ENCODE results near the gene DLX3.
A peak's percentile ranks its signal among the peaks of the same experiment; 100 is the strongest.

DLX3 gene

DNA sequence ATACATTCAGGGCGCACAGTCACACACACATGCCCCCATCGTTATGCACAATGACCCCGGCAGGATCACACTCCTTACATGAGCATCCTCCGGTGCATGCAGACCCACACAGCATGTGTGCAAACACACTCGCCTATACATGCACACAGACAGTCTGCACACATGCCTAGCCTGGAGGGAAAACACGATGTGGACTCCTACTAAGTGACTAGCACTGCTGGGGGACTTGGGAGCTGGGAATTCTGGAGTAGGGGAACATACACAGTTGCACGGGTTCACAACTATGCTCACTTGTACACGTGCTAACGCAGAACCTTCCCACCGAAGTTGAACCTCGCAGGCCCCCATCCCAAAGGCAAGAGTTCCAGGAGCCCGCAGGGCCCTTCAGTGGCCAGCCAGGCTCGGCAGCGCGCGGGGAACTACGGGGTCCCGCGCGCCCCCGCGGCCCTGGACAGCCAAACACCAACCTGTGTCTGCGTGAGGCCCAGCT, 2.0 kb downstream of the DLX3 start:
- peaks cover 9 to 36% of the 10 kb centered on the region in 2 donors for H3K4me1 ChIP-seq (ENCODE audit: control insufficient read depth in 1 of 2, insufficient read depth in 2 of 2, low read length in 2 of 2)
- no peaks in the 10 kb centered on the region for H3K9me3 ChIP-seq (ENCODE audit: control insufficient read depth in 1 of 2, low read length in 2 of 2)
- H3K36me3 ChIP-seq (ENCODE audit: control insufficient read depth in 1 of 2, insufficient read depth in 2 of 2, low read length in 2 of 2): no peaks in the 10 kb centered on the region
- H3K9ac ChIP-seq (ENCODE audit: low read depth in 1 of 2, low read length in 2 of 2): peak overlapping the region in 1 of 2 donors; percentile 43
- no peak overlapping the region for H3K27ac ChIP-seq (ENCODE audit: low read depth, low read length)
- peak overlapping the region; percentile 43 to 55 for H3K4me3 ChIP-seq (ENCODE audit: low read depth in 1 of 2, low read length in 2 of 2)
- H3K27me3 ChIP-seq (ENCODE audit: control insufficient read depth in 1 of 2, insufficient read depth in 2 of 2, low read length in 2 of 2): peaks cover 87 to 90% of the 10 kb centered on the region in 2 donors

DNA sequence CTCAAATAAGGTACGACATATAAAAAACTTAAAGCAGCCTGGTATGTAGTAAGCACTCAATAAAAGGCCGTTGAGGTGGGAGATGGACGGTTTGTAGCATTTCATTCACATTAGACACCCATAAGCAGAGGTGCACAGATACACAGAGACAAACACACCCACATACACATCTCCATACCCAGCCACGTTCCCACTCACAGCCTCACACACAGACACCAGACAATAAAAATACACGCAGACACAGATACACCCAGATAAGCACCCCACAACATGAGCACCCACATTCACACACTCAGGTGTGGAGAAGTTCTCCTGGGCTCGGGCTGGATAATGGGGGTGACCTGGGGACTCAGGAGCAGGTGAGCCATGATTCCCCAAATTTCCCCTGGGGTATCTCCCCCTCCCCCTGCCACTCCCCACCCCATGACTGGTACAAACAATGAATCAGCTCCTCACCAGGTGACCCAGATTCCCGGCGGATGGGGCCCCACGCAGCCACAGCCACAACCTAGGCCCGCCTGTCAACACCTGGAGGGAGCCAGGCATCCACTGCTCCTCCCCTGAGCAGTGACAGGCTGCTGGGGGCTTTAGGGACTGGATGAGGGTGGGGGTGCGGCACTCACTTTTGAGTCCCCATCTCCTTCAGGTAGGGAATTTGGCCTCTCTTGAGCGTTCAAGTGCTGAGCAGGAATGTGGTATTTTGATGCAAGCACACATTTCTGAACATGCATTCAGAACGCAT, 2.7 kb downstream of the DLX3 start:
- Histone ChIP-seq H3K4me1 (ENCODE audit: control insufficient read depth in 1 of 2, insufficient read depth in 2 of 2, low read length in 2 of 2) (peaks cover 9 to 35% of the 10 kb centered on the region in 2 donors), H3K4me3 (ENCODE audit: low read depth in 1 of 2, low read length in 2 of 2) (no peak overlapping the region), H3K9ac (ENCODE audit: low read depth in 1 of 2, low read length in 2 of 2) (no peak overlapping the region), H3K36me3 (ENCODE audit: control insufficient read depth in 1 of 2, insufficient read depth in 2 of 2, low read length in 2 of 2) (no peaks in the 10 kb centered on the region), H3K27me3 (ENCODE audit: control insufficient read depth in 1 of 2, insufficient read depth in 2 of 2, low read length in 2 of 2) (peaks cover 87 to 90% of the 10 kb centered on the region in 2 donors), H3K27ac (ENCODE audit: low read depth, low read length) (no peak overlapping the region), H3K9me3 (ENCODE audit: control insufficient read depth in 1 of 2, low read length in 2 of 2) (no peaks in the 10 kb centered on the region)

DNA sequence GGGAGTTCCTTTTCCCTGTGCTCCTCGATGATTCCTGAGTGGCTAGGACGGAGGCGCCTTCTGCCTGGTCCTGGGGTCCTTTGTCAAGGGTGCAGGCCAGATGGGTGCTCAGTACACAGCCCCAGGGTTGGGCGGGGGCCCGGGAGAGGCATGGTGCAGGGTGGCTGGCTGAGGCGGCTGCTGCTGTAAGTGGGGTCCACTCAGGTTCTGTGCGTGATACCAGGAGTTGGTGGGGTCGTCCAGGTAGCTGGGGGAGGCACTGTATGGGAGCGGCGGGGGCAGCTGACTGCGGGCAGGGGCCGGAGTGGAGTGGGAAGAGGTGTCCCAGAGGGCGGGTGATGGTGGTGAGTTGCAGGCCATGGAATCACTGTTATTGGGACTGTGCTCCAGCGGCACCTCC, 3.6 kb downstream of the DLX3 start:
- Histone ChIP-seq H3K4me3 (ENCODE audit: low read depth in 1 of 2, low read length in 2 of 2) (no peak overlapping the region), H3K36me3 (ENCODE audit: control insufficient read depth in 1 of 2, insufficient read depth in 2 of 2, low read length in 2 of 2) (no peaks in the 10 kb centered on the region), H3K4me1 (ENCODE audit: control insufficient read depth in 1 of 2, insufficient read depth in 2 of 2, low read length in 2 of 2) (peaks cover 9 to 26% of the 10 kb centered on the region in 2 donors), H3K9ac (ENCODE audit: low read depth in 1 of 2, low read length in 2 of 2) (no peak overlapping the region), H3K27ac (ENCODE audit: low read depth, low read length) (no peak overlapping the region), H3K27me3 (ENCODE audit: control insufficient read depth in 1 of 2, insufficient read depth in 2 of 2, low read length in 2 of 2) (peaks cover 83 to 93% of the 10 kb centered on the region in 2 donors), H3K9me3 (ENCODE audit: control insufficient read depth in 1 of 2, low read length in 2 of 2) (no peaks in the 10 kb centered on the region)

DNA sequence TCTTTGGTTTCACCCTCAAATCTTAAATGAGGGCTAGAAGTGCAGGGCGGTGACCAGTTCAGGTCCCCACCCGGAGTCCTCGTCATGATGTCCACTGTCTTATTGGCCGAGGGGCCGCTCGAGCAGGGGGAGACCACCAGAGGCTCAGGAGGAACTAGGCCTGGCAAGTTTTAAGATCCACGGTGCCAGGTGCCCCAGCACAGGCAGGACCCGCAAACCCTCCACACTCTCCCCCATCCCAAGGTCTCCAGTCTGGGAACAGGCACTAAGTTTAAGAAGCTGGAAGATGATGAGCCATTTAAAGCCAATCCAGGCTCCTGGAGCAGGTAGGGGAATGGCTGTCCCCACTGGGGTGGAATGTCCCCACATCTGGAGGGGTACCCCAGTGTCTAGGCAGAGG, 4.1 kb downstream of the DLX3 start:
- H3K4me3 ChIP-seq (ENCODE audit: low read depth in 1 of 2, low read length in 2 of 2): no peak overlapping the region
- H3K4me1 ChIP-seq (ENCODE audit: control insufficient read depth in 1 of 2, insufficient read depth in 2 of 2, low read length in 2 of 2): peaks cover 9 to 24% of the 10 kb centered on the region in 2 donors
- H3K36me3 ChIP-seq (ENCODE audit: control insufficient read depth in 1 of 2, insufficient read depth in 2 of 2, low read length in 2 of 2): no peaks in the 10 kb centered on the region
- H3K9me3 ChIP-seq (ENCODE audit: control insufficient read depth in 1 of 2, low read length in 2 of 2): no peaks in the 10 kb centered on the region
- H3K27ac ChIP-seq (ENCODE audit: low read depth, low read length): no peak overlapping the region
- H3K27me3 ChIP-seq (ENCODE audit: control insufficient read depth in 1 of 2, insufficient read depth in 2 of 2, low read length in 2 of 2): peaks cover 80 to 92% of the 10 kb centered on the region in 2 donors
- H3K9ac ChIP-seq (ENCODE audit: low read depth in 1 of 2, low read length in 2 of 2): no peak overlapping the region

DNA sequence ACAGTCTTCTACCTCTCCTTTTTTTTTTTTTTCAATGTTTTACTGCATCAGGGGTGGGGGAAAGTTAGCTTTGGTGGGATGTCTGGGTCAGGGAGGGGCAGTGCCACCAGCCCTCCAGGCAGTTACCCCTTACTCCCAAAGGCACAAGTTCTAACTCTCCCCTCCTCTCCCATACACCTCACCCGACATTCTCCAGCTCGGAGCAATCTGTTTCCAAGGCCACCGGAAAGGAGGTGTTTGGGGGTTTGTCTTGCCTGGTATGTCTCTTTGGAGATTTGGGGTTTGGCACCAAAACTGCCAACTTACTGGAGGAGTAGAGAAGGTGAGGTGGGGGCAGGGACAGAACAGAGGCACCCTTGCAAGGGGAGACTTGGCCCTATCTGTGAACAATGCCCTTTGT, 4.7 kb downstream of the DLX3 start:
- Histone ChIP-seq H3K36me3 (ENCODE audit: control insufficient read depth in 1 of 2, insufficient read depth in 2 of 2, low read length in 2 of 2) (no peaks in the 10 kb centered on the region), H3K9ac (ENCODE audit: low read depth in 1 of 2, low read length in 2 of 2) (no peak overlapping the region), H3K4me3 (ENCODE audit: low read depth in 1 of 2, low read length in 2 of 2) (no peak overlapping the region), H3K4me1 (ENCODE audit: control insufficient read depth in 1 of 2, insufficient read depth in 2 of 2, low read length in 2 of 2) (peaks cover 7 to 22% of the 10 kb centered on the region in 2 donors), H3K9me3 (ENCODE audit: control insufficient read depth in 1 of 2, low read length in 2 of 2) (no peaks in the 10 kb centered on the region), H3K27me3 (ENCODE audit: control insufficient read depth in 1 of 2, insufficient read depth in 2 of 2, low read length in 2 of 2) (peaks cover 80 to 87% of the 10 kb centered on the region in 2 donors), H3K27ac (ENCODE audit: low read depth, low read length) (no peak overlapping the region)

DNA sequence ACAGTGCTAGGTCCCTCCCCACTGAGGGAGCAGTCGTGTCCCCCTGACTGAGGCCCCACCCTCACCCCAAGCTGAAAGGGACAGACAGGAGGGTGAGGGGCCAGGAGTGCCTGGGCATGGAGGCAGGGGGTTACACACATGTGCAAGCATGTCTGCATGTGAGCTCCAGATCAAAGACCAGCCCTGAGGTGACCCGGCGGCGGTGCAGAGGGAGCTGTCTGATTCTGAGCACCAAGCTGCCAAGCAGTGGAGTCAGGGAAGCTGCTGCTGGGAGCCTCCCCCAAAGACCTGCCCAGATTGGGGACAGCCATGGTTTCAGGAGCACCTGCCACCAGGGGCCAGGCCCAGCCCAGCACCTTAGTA, 5.5 kb downstream of the DLX3 start:
- Histone ChIP-seq H3K4me3 (ENCODE audit: low read depth in 1 of 2, low read length in 2 of 2) (no peak overlapping the region), H3K9ac (ENCODE audit: low read depth in 1 of 2, low read length in 2 of 2) (no peak overlapping the region), H3K36me3 (ENCODE audit: control insufficient read depth in 1 of 2, insufficient read depth in 2 of 2, low read length in 2 of 2) (no peaks in the 10 kb centered on the region), H3K27ac (ENCODE audit: low read depth, low read length) (no peak overlapping the region), H3K4me1 (ENCODE audit: control insufficient read depth in 1 of 2, insufficient read depth in 2 of 2, low read length in 2 of 2) (peaks cover 0 to 14% of the 10 kb centered on the region in 2 donors), H3K9me3 (ENCODE audit: control insufficient read depth in 1 of 2, low read length in 2 of 2) (no peaks in the 10 kb centered on the region), H3K27me3 (ENCODE audit: control insufficient read depth in 1 of 2, insufficient read depth in 2 of 2, low read length in 2 of 2) (peaks cover 74 to 84% of the 10 kb centered on the region in 2 donors)

DNA sequence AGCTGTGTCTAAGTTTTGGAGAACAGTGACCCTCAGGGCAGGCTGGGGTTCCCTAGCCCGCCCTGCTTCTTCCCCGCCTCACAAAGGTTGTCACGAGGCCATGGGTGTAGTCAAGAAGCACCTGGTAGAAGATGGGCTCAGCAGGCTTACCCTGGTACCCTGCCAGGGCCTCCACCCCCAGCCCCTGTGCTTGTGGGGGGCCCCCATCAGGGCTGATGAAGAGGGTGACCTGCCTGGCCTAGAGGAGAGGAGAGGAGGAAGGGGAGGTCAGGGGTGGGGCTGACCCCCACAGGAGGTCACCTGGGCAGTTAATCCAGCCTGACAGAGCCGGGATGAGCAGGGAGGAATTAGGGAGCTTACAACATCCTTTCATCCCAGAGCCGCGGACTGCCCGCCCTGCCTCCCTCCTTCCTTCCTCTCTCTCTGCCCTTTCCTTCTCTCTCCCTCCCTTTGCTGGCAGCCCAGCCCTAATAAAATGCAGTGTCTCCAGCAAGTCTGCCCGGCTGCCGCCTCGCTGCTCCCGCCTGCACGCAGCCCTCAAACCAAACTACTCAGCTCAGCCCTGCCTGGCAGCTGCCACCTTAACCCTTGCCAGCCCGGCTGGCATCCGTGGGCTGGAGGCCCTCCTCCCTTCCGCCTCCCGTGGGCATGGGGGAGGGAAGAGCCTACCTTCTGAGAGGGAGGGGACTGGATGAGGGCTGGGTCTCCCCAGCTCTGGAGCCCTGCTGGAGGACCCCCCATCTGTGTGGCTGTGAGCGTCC, 7.2 kb downstream of the DLX3 start:
- H3K36me3 ChIP-seq (ENCODE audit: control insufficient read depth in 1 of 2, insufficient read depth in 2 of 2, low read length in 2 of 2): no peaks in the 10 kb centered on the region
- peaks cover 0 to 1% of the 10 kb centered on the region in 2 donors for H3K4me1 ChIP-seq (ENCODE audit: control insufficient read depth in 1 of 2, insufficient read depth in 2 of 2, low read length in 2 of 2)
- H3K9me3 ChIP-seq (ENCODE audit: control insufficient read depth in 1 of 2, low read length in 2 of 2): no peaks in the 10 kb centered on the region
- no peak overlapping the region for H3K27ac ChIP-seq (ENCODE audit: low read depth, low read length)
- H3K9ac ChIP-seq (ENCODE audit: low read depth in 1 of 2, low read length in 2 of 2): no peak overlapping the region
- peaks cover 68 to 72% of the 10 kb centered on the region in 2 donors for H3K27me3 ChIP-seq (ENCODE audit: control insufficient read depth in 1 of 2, insufficient read depth in 2 of 2, low read length in 2 of 2)
- H3K4me3 ChIP-seq (ENCODE audit: low read depth in 1 of 2, low read length in 2 of 2): no peak overlapping the region

DNA sequence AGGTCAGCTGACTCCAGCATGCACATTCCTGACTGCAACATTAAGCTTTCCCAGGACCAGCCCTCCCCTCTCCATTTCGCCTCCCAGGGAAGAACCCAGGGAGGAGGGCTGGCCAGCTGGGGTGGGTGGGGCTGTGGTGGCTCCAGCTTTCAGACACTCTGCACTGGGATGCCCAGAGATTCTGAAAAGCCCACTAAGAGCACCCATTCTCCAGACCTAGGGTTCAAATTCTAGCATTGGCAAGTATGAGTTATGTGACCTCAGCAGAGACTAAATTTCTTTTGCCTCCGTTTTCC, 7.8 kb downstream of the DLX3 start:
- Histone ChIP-seq H3K36me3 (ENCODE audit: control insufficient read depth in 1 of 2, insufficient read depth in 2 of 2, low read length in 2 of 2) (no peaks in the 10 kb centered on the region), H3K4me3 (ENCODE audit: low read depth in 1 of 2, low read length in 2 of 2) (no peak overlapping the region), H3K27ac (ENCODE audit: low read depth, low read length) (no peak overlapping the region), H3K9ac (ENCODE audit: low read depth in 1 of 2, low read length in 2 of 2) (no peak overlapping the region), H3K4me1 (ENCODE audit: control insufficient read depth in 1 of 2, insufficient read depth in 2 of 2, low read length in 2 of 2) (no peaks in the 10 kb centered on the region), H3K27me3 (ENCODE audit: control insufficient read depth in 1 of 2, insufficient read depth in 2 of 2, low read length in 2 of 2) (peaks cover 62 to 68% of the 10 kb centered on the region in 2 donors), H3K9me3 (ENCODE audit: control insufficient read depth in 1 of 2, low read length in 2 of 2) (no peaks in the 10 kb centered on the region)

DNA sequence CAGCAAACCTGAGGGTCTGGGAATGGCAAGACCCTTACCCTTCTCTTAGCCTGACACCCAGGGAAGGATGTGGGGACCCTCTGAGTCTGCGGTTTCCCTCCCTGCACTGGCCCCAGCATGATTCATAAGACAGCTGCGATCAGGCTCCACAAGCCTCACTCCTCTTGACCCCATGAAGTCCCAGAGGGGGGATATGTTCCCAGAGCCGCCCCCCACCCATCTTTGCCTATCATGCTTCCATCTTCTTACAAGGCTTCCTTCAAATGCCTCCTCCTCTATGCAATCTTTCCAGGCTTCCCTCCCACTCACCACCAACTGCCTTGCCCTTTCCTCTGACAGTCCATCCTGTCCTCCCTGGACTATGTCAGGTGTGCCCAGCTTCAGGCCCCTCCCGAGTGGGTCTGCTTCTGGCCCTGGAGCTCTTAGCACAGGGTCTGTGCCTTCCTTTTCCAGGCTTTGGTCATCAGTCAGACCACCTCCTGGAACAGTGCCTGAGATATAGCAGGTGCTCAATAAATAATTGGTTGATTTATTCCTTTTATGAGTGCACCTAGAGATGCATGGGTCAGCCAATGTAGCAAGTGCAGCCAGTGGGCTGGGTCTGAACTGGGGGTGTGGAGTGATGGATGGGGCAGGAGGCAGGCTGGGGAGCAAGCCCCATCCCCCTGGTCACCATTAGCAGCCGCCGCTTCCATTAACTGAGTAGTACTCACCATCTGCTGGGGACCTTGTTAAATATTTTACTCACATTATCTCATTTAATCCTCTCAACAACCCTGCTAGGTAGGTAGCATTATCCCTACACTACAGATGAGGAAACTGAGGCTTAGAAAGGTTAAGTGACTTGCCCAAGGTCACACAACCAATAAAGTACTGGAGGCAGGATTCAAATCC, 8.4 kb downstream of the DLX3 start:
- no peak overlapping the region for H3K4me3 ChIP-seq (ENCODE audit: low read depth in 1 of 2, low read length in 2 of 2)
- peaks cover 56 to 65% of the 10 kb centered on the region in 2 donors for H3K27me3 ChIP-seq (ENCODE audit: control insufficient read depth in 1 of 2, insufficient read depth in 2 of 2, low read length in 2 of 2)
- no peak overlapping the region for H3K9ac ChIP-seq (ENCODE audit: low read depth in 1 of 2, low read length in 2 of 2)
- no peaks in the 10 kb centered on the region for H3K36me3 ChIP-seq (ENCODE audit: control insufficient read depth in 1 of 2, insufficient read depth in 2 of 2, low read length in 2 of 2)
- no peaks in the 10 kb centered on the region for H3K4me1 ChIP-seq (ENCODE audit: control insufficient read depth in 1 of 2, insufficient read depth in 2 of 2, low read length in 2 of 2)
- H3K9me3 ChIP-seq (ENCODE audit: control insufficient read depth in 1 of 2, low read length in 2 of 2): no peaks in the 10 kb centered on the region
- H3K27ac ChIP-seq (ENCODE audit: low read depth, low read length): no peak overlapping the region

Measured in duodenal mucosa (tissue), 2 donors.